ENCODE measurements around the gene B3GAT1.

B3GAT1 gene

DNA sequence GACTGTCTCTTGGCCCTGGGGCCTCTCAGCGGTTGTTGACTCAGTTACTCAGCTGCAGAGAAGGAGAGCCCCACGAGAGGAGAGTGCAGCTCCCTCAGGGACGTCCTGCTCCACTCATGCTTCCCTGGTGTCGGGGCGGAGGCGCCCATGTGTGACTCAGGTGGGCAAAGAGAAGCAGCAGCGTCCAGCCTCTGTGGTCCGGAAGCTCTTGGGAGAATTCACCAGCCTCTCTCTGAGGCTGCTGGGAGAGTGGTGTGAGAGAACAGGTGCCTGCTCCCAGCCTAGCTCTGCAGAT lies 54.5 kb downstream of the B3GAT1 start:
- DNase-seq (ENCODE audit: insufficient read length, low spot score) (no peak), FAIRE-seq (no peak)
- no peak for TF ChIP-seq TAF1 (IDR thresholded peaks at IDR 0.05; ENCODE audit: low read depth, low read length)
- no peak for TF ChIP-seq POLR2AphosphoS5 (IDR thresholded peaks at IDR 0.05; ENCODE audit: low read depth, low read length)
- no peak for TF ChIP-seq PAX5 (IDR thresholded peaks at IDR 0.05; ENCODE audit: insufficient read depth, low read length, severe bottlenecking)
- TF ChIP-seq POLR2A (IDR thresholded peaks at IDR 0.05; ENCODE audit: low read depth, low read length), result no peak
- no peak for TF ChIP-seq SPI1 (IDR thresholded peaks at IDR 0.05; ENCODE audit: low read depth, low read length)
- no peak for TF ChIP-seq POU2F2 (IDR thresholded peaks at IDR 0.05; ENCODE audit: low read depth, low read length)

- DNase-seq (ENCODE audit: insufficient read length, low spot score) (no peak), FAIRE-seq (no peak)
- TF ChIP-seq POLR2A (IDR thresholded peaks at IDR 0.05; ENCODE audit: low read depth, low read length), result no peak
- TF ChIP-seq POLR2AphosphoS5 (IDR thresholded peaks at IDR 0.05; ENCODE audit: low read depth, low read length), result no peak
- no peak for TF ChIP-seq TAF1 (IDR thresholded peaks at IDR 0.05; ENCODE audit: low read depth, low read length)
- TF ChIP-seq PAX5 (IDR thresholded peaks at IDR 0.05; ENCODE audit: insufficient read depth, low read length, severe bottlenecking), result no peak
- no peak for TF ChIP-seq POU2F2 (IDR thresholded peaks at IDR 0.05; ENCODE audit: low read depth, low read length)
- TF ChIP-seq SPI1 (IDR thresholded peaks at IDR 0.05; ENCODE audit: low read depth, low read length), result no peak
These were observed 55.1 kb downstream of the B3GAT1 start for GRCh38 chr11:134356656-134357544.

GRCh38 chr11:134355656-134356055 lies 56.4 kb downstream of the B3GAT1 start:
- TF ChIP-seq PAX5 (IDR thresholded peaks at IDR 0.05; ENCODE audit: insufficient read depth, low read length, severe bottlenecking) (no peak), SPI1 (IDR thresholded peaks at IDR 0.05; ENCODE audit: low read depth, low read length) (no peak), POLR2AphosphoS5 (IDR thresholded peaks at IDR 0.05; ENCODE audit: low read depth, low read length) (no peak), TAF1 (IDR thresholded peaks at IDR 0.05; ENCODE audit: low read depth, low read length) (no peak), POLR2A (IDR thresholded peaks at IDR 0.05; ENCODE audit: low read depth, low read length) (no peak), POU2F2 (IDR thresholded peaks at IDR 0.05; ENCODE audit: low read depth, low read length) (no peak)
- no peak for DNase-seq (ENCODE audit: insufficient read length, low spot score)
- no peak for FAIRE-seq

GRCh38 chr11:134355136-134355535 lies 56.9 kb downstream of the B3GAT1 start:
- DNase-seq (ENCODE audit: insufficient read length, low spot score) (no peak), FAIRE-seq (no peak)
- TF ChIP-seq PAX5 (IDR thresholded peaks at IDR 0.05; ENCODE audit: insufficient read depth, low read length, severe bottlenecking) (no peak), POLR2A (IDR thresholded peaks at IDR 0.05; ENCODE audit: low read depth, low read length) (no peak), SPI1 (IDR thresholded peaks at IDR 0.05; ENCODE audit: low read depth, low read length) (no peak), POLR2AphosphoS5 (IDR thresholded peaks at IDR 0.05; ENCODE audit: low read depth, low read length) (no peak), TAF1 (IDR thresholded peaks at IDR 0.05; ENCODE audit: low read depth, low read length) (no peak), POU2F2 (IDR thresholded peaks at IDR 0.05; ENCODE audit: low read depth, low read length) (no peak)

DNA sequence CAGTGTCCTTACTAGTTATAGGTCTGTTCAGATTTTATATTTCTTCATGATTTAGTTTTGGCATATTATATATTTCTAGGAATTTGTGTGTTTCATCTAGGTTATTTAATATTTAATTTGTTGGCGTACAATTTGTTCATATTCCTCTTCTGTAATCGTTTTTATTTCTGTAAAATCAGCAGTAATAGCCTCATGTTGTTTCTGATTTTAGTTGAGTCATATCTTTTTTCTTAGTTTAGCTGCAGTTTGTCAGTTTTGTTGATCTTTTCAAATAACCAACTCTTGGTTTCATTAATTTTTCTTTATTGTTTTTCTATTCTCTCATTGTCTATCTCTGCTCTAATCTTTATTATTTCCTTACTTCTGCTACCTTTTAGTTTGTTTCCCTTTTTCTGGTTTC lies 59.9 kb downstream of the B3GAT1 start:
- FAIRE-seq (no peak), DNase-seq (ENCODE audit: insufficient read length, low spot score) (no peak)
- TF ChIP-seq PAX5 (IDR thresholded peaks at IDR 0.05; ENCODE audit: insufficient read depth, low read length, severe bottlenecking) (no peak), POLR2A (IDR thresholded peaks at IDR 0.05; ENCODE audit: low read depth, low read length) (no peak), POU2F2 (IDR thresholded peaks at IDR 0.05; ENCODE audit: low read depth, low read length) (no peak)

- FAIRE-seq (no peak), DNase-seq (ENCODE audit: insufficient read length, low spot score) (no peak)
- no peak for TF ChIP-seq SPI1 (IDR thresholded peaks at IDR 0.05; ENCODE audit: low read depth, low read length)
- no peak for TF ChIP-seq TAF1 (IDR thresholded peaks at IDR 0.05; ENCODE audit: low read depth, low read length)
- no peak for TF ChIP-seq POLR2A (IDR thresholded peaks at IDR 0.05; ENCODE audit: low read depth, low read length)
- TF ChIP-seq POU2F2 (IDR thresholded peaks at IDR 0.05; ENCODE audit: low read depth, low read length), result no peak
- TF ChIP-seq PAX5 (IDR thresholded peaks at IDR 0.05; ENCODE audit: insufficient read depth, low read length, severe bottlenecking), result no peak
- no peak for TF ChIP-seq POLR2AphosphoS5 (IDR thresholded peaks at IDR 0.05; ENCODE audit: low read depth, low read length)
These were observed 61.7 kb downstream of the B3GAT1 start for GRCh38 chr11:134350381-134350780.

DNA sequence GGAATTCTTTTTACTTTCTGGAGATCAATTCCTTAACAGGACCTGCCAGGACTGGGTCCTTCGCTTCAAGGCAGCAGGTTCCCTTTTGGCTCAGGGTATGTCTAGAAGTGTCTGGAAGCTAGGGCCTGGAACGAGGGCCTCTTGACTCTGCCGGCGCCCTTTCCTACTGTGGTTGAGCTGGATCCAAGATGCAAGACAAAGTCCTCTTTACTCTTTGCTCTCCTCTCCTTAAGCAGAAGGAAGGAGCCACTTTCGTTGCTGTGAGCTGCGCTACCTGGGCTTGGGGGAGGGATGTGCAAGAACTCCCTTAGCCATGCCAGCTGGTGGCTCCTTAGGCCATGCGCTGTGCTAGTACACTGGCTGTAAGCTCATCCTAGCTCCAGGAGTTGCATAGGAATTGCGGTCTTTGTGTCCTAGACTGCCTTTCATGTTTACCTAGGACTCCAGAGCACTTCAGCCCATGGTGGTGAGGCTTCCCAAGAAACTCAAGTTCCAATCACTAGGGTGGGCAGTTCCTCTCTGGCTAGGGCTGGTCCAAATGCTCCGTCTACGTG lies 62.2 kb downstream of the B3GAT1 start:
- TF ChIP-seq POU2F2 (IDR thresholded peaks at IDR 0.05; ENCODE audit: low read depth, low read length) (no peak), POLR2A (IDR thresholded peaks at IDR 0.05; ENCODE audit: low read depth, low read length) (no peak), PAX5 (IDR thresholded peaks at IDR 0.05; ENCODE audit: insufficient read depth, low read length, severe bottlenecking) (no peak), POLR2AphosphoS5 (IDR thresholded peaks at IDR 0.05; ENCODE audit: low read depth, low read length) (no peak), TAF1 (IDR thresholded peaks at IDR 0.05; ENCODE audit: low read depth, low read length) (no peak), SPI1 (IDR thresholded peaks at IDR 0.05; ENCODE audit: low read depth, low read length) (no peak)
- FAIRE-seq (no peak), DNase-seq (ENCODE audit: insufficient read length, low spot score) (no peak)

GRCh38 chr11:134349109-134349801 lies 62.8 kb downstream of the B3GAT1 start:
- FAIRE-seq (no peak), DNase-seq (ENCODE audit: insufficient read length, low spot score) (no peak)
- TF ChIP-seq POLR2A (IDR thresholded peaks at IDR 0.05; ENCODE audit: low read depth, low read length), result no peak
- TF ChIP-seq POLR2AphosphoS5 (IDR thresholded peaks at IDR 0.05; ENCODE audit: low read depth, low read length), result no peak
- TF ChIP-seq TAF1 (IDR thresholded peaks at IDR 0.05; ENCODE audit: low read depth, low read length), result no peak
- TF ChIP-seq POU2F2 (IDR thresholded peaks at IDR 0.05; ENCODE audit: low read depth, low read length), result no peak
- no peak for TF ChIP-seq SPI1 (IDR thresholded peaks at IDR 0.05; ENCODE audit: low read depth, low read length)
- TF ChIP-seq PAX5 (IDR thresholded peaks at IDR 0.05; ENCODE audit: insufficient read depth, low read length, severe bottlenecking), result no peak

DNA sequence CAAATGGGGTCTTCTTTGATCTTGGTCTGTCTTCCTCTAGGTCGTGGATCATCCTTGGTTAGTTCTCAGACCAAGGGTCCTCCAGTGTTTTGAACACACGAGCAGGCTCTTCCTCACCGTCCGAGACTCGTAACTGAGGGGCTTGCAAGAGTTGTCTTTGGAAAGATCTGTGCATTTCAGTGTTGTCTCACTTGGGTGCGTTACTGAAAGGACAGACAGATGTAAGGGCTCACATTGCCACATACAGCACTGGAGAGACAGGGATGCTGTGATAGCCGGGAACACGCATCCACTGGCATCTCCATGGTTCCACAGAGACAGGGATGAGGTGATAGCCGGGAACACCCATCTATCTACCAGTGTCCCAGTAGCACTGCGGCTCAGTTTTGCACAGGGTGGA lies 64.6 kb downstream of the B3GAT1 start:
- TF ChIP-seq PAX5 (IDR thresholded peaks at IDR 0.05; ENCODE audit: insufficient read depth, low read length, severe bottlenecking) (no peak), TAF1 (IDR thresholded peaks at IDR 0.05; ENCODE audit: low read depth, low read length) (no peak), POLR2A (IDR thresholded peaks at IDR 0.05; ENCODE audit: low read depth, low read length) (no peak), SPI1 (IDR thresholded peaks at IDR 0.05; ENCODE audit: low read depth, low read length) (no peak), POU2F2 (IDR thresholded peaks at IDR 0.05; ENCODE audit: low read depth, low read length) (no peak), POLR2AphosphoS5 (IDR thresholded peaks at IDR 0.05; ENCODE audit: low read depth, low read length) (no peak)
- no peak for FAIRE-seq
- DNase-seq (ENCODE audit: insufficient read length, low spot score), result no peak
